IPS-NIHi7 (cell line): ENCODE measurements around the gene PLAC8L1.

Experiments used
- DNase-seq: peaks from one replicate; pipeline ENCODE4 v3.0.0; 2012; ENCODE audit warnings: mixed read lengths; ENCODE audit errors: extremely low spot score

The PLAC8L1 gene

GRCh38 chr5:146079695-146080373, 25.5 kb downstream of the PLAC8L1 start:
- DNase-seq, result no peak

GRCh38 chr5:146078566-146078965, 26.8 kb downstream of the PLAC8L1 start:
- peak; percentile 63 for DNase-seq

GRCh38 chr5:146076455-146076854, 28.9 kb downstream of the PLAC8L1 start:
- DNase-seq, result peak; percentile 30

- DNase-seq, result peak; percentile 20
Observed at GRCh38 chr5:146076028-146076427, 29.3 kb downstream of the PLAC8L1 start.

GRCh38 chr5:146073239-146073900, 32.0 kb downstream of the PLAC8L1 start:
- peak; percentile 38 for DNase-seq

GRCh38 chr5:146072595-146072994, 32.8 kb downstream of the PLAC8L1 start:
- peak; percentile 44 for DNase-seq

GRCh38 chr5:146071171-146071570, 34.2 kb downstream of the PLAC8L1 start:
- no peak for DNase-seq

- no peak for DNase-seq
Observed at GRCh38 chr5:146070746-146071145, 34.6 kb downstream of the PLAC8L1 start.

GRCh38 chr5:146069780-146070099, 35.6 kb downstream of the PLAC8L1 start:
- DNase-seq, result no peak

- DNase-seq, result no peak
Observed at GRCh38 chr5:146068977-146069779, 36.2 kb downstream of the PLAC8L1 start.

- no peak for DNase-seq
Observed at GRCh38 chr5:146068206-146068605, 37.2 kb downstream of the PLAC8L1 start.

- no peak for DNase-seq
Observed at GRCh38 chr5:146066968-146067367, 38.4 kb downstream of the PLAC8L1 start.

- DNase-seq, result no peak
Observed at GRCh38 chr5:146060221-146060585, 45.2 kb downstream of the PLAC8L1 start.

- no peak for DNase-seq
Observed at GRCh38 chr5:146059460-146060220, 45.7 kb downstream of the PLAC8L1 start.

GRCh38 chr5:146055432-146055831, 49.9 kb downstream of the PLAC8L1 start:
- DNase-seq, result no peak

- peak; percentile 75 for DNase-seq
Observed at GRCh38 chr5:146052780-146053179, 52.6 kb downstream of the PLAC8L1 start.

GRCh38 chr5:146051678-146052077, 53.7 kb downstream of the PLAC8L1 start:
- DNase-seq, result no peak

- no peak for DNase-seq
Observed at GRCh38 chr5:146050086-146050485, 55.3 kb downstream of the PLAC8L1 start.

GRCh38 chr5:146049704-146050026, 55.7 kb downstream of the PLAC8L1 start:
- no peak for DNase-seq

- DNase-seq, result peak; percentile 86
Observed at GRCh38 chr5:146048994-146049703, 56.2 kb downstream of the PLAC8L1 start.

- DNase-seq, result no peak
Observed at GRCh38 chr5:146047396-146047795, 58.0 kb downstream of the PLAC8L1 start.

GRCh38 chr5:146043722-146044121, 61.7 kb downstream of the PLAC8L1 start:
- no peak for DNase-seq
